Erythroblast (primary cell): Measurements from ENCODE around the gene QRFP.

Source experiments
- DNase-seq, 2 experiments: peaks; one replicate each; lab custom pipeline; 2025; lab: John Stamatoyannopoulos, UW
- GATA1 ChIP-seq: IDR thresholded peaks from 2 replicates; pipeline ENCODE4 v1.6.1; 2011; ENCODE audit warnings: low read depth, mild to moderate bottlenecking, control low read depth, low read length, moderate library complexity
- POLR2A ChIP-seq: IDR thresholded peaks from 2 replicates; pipeline ENCODE4 v1.6.1; 2011; ENCODE audit warnings: mild to moderate bottlenecking, low read length

Gene QRFP

DNA sequence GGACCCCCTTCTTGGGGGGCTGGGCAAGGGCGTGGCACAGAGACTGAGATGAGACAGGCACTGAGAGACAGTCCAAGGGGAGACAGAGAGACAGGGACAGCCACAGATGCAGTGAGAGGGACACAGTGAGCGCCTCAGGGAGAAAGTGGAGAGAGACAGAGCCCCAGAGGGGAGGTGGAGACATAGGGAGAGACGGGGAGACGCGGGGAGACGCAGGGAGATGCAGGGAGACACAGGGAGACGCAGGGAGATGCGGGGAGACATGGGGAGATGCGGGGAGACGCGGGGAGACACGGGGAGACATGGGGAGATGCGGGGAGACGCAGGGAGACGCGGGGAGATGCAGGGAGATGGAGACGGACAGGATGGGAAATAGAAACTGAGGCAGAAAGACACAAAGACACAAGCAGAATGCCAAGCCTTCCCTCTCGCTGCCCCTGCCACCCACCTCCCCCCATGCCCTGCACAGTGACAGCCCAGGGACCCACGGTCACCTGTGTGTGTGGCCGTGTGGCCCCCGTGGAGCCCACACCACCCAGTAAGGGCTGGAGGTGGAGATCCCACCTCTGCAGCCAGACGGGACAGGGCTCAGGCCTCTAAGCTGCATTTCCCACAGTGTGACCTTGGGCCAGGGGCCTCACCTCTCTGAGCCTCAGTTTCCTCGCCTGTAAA lies 33.7 kb upstream of the QRFP start:
- TF ChIP-seq POLR2A, result no peak
- TF ChIP-seq GATA1, result no peak
- no peak for DNase-seq

GRCh38 chr9:130929571-130930038 lies 33.0 kb upstream of the QRFP start:
- no peak for DNase-seq
- no peak for TF ChIP-seq GATA1
- no peak for TF ChIP-seq POLR2A

DNA sequence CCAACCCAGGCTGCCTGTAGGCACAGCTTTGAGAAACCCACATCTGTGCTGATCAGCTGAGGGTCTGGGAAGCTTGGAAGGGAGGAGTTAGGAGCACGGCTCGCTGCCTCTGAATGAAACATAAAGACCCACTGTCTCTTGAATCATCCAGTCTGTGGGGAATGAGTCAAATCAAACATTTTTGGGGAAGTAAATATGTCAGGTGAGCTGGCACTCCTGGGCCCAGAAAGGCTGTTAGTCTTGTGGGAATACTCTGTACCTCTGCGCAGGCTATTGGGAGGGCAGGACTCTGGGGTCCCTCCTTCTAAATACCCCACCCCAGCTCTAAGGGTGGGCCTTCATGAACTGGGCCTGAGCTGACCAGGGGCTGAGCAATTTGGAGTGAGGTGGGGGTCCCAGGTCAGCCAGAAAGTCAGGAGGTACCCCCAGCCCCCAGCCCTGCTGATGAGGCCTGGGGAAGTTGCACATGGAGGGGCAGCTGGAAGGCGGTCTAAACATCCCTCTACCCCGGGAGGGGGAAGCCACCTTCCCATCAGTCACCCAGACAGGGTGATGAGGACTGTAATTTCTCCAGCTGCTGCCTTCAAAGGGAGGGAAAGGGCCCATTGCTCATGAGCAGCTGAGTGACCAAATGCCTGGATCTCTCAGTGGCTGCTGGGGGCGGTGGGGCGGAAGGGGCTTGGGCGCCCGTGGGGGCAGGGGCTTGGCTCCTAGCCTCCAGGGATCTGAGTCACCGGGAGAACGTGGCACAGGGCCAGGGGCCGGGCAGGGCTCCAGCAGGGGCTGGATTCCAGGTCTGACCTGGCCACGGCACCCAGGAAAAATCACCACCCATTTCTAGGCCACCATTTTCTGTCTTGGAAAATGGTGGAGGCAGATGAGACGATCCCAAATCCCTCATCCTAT lies 31.6 kb upstream of the QRFP start:
- no peak for DNase-seq

GRCh38 chr9:130927338-130927737 lies 30.7 kb upstream of the QRFP start:
- TF ChIP-seq GATA1, result no peak
- no peak for TF ChIP-seq POLR2A
- no peak for DNase-seq

More for the DNA sequence above, 31.6 kb upstream of the QRFP start:
- TF ChIP-seq POLR2A, result no peak
- no peak for TF ChIP-seq GATA1

DNA sequence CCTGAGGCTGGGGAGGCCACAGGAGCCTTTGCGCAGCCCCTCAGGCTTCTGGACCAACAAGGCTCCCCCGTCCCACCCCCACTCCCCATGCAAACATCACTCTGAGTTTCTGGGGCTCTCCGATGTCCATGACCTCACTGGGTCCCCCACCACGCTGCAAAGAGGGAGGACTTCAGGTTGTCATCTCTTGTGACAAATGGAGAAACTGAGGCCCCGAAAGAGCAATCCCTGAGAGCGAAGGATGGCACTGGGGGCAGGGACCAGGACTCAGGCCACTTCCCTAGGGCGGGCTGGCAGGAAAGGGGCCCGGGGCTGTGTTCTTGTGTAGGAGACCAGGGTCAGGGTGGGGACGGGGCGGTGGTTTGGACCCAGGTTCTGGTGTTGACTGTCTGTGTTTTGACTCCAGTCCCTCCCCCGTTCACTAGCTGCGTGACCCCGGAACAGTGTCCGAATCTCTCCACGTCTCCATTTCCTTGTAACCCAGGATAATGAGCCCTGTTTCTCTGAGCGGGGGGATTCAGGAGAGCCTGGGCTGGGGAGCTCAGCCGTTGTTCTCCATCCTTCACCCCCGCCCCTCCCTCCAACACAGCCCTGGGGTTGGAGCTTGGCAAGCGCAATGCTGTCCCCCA lies 28.6 kb upstream of the QRFP start:
- no peak for DNase-seq
- no peak for TF ChIP-seq GATA1
- no peak for TF ChIP-seq POLR2A

DNA sequence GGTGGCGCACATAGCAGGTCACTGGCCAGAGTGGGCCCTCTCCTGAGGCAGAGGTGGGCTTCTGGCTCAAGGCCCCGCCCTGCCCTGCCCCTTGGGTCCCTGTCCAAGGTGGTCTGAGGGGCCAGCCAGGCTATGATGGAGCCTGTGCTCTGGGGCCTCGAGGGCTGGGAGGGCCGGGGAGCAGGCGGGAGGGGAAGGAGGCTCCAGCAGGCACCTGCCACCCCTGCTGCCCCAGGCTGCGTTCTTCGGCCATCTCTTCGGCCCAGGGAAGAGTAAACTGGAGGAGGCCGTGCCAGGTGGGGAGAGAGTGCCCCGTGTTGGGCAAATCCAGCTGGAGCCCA lies 27.8 kb upstream of the QRFP start:
- no peak for DNase-seq
- no peak for TF ChIP-seq GATA1
- no peak for TF ChIP-seq POLR2A

DNA sequence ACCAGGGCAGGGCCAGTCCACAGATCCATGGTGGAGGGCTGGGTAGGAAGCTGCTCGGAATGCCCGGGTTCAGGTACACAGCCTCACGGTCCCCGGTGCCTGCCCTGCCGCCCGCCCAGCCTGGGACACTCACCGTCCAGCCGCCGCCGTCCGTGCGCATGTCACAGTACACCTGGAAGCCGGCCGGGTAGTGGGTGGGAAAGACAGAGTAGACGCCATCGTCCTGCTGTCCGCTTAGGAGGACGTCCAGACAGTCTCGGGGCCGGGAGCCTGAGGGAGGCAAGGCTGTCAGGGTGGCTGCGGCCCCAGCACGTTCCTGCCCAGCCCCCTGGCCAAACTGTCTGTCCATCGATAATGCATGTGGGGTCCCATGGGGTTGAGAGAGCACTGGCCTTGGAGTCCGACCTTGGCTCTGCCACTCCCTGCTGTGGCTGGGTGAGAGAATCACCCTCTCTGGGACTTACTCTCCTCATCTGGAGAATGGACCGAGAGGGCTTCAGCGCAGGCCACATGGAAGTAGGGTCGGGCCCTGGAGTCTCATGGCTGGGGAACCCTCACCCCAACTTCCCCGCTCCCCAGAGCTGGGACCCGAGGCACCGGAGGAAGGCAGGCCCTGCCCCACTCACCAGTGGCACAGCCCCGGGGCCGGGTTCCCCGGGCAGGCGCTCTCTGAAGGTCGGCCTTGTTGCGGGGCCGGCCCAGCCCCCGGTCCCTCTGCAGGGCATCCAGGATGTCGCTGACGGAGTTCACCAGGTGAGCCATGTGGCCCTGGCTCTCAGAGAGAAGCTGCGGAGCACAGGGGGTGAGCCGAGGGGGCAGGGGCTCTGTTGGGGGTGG lies 27.2 kb upstream of the QRFP start:
- no peak for TF ChIP-seq POLR2A
- no peak for TF ChIP-seq GATA1
- DNase-seq, result no peak

GRCh38 chr9:130922893-130923610 lies 26.4 kb upstream of the QRFP start:
- TF ChIP-seq GATA1, result no peak
- TF ChIP-seq POLR2A, result no peak
- DNase-seq, result no peak

GRCh38 chr9:130921989-130922892 lies 25.6 kb upstream of the QRFP start:
- TF ChIP-seq POLR2A, result no peak
- no peak for TF ChIP-seq GATA1
- no peak for DNase-seq

- TF ChIP-seq GATA1 (no peak), POLR2A (no peak)
- no peak for DNase-seq
Observed at GRCh38 chr9:130921300-130921988, 24.8 kb upstream of the QRFP start.

GRCh38 chr9:130920762-130921299 lies 24.2 kb upstream of the QRFP start:
- TF ChIP-seq POLR2A (no peak), GATA1 (no peak)
- no peak for DNase-seq
